PC-3 (cell line): Measurements from ENCODE around the gene LRCOL1. TPM values are rescaled to one million over a fixed set of nuclear protein-coding genes. Genes with fewer than 3 reads are reported as not detected.
"Not testable (repeated sequence)": the region's sequence is repeated elsewhere in the genome, so short reads cannot be mapped to it uniquely, and the experiment has no call there.

Experiments used
- ATAC-seq: fragments of 200-7000 bp; cut with Tn5 transposase; 2 replicates; pipeline ENCODE4 v1.9.1; 2020; ENCODE audit warnings: mild to moderate bottlenecking, moderate library complexity
- BruUV-seq: library from RNA; stranded (reverse); fragments of 400-500 nt; replicated peaks from 2 replicates; lab custom pipeline; 2021; lab: Mats Ljungman, UMichigan
- CTCF ChIA-PET: fragments of 300-600 bp; sonication (Branson Sonifier 250); formaldehyde crosslinking; loops from one replicate; lab custom pipeline; 2022; ENCODE audit warnings: antibody characterized with exemption; lab: Charles Lee
- POLR2A ChIA-PET: fragments of 300-600 bp; sonication (Branson Sonifier 250); formaldehyde crosslinking; loops from one replicate; lab custom pipeline; 2022; ENCODE audit warnings: antibody characterized with exemption; ENCODE audit not compliant: unreplicated experiment; lab: Charles Lee
- DNase-seq: peaks from one replicate; pipeline ENCODE4 v3.0.0-alpha.2; 2015
- H2AFZ ChIP-seq: fragments of 300-600 bp; sonication (generic); 2 replicates; pipeline ENCODE4 v1.6.0; 2016; ENCODE audit warnings: antibody characterized with exemption, low read length
- H3F3A ChIP-seq: fragments of 300-600 bp; sonication (generic); one replicate; pipeline ENCODE4 v1.6.0; 2017; ENCODE audit warnings: antibody characterized with exemption, low read length, control low read depth, mild to moderate bottlenecking; ENCODE audit not compliant: unreplicated experiment
- H3K27ac ChIP-seq: fragments of 300-600 bp; sonication (generic); 2 replicates; pipeline ENCODE4 v1.5.1; 2016; ENCODE audit warnings: mild to moderate bottlenecking, low read length
- H3K27me3 ChIP-seq: fragments of 300-600 bp; sonication (generic); 2 replicates; pipeline ENCODE4 v1.6.1; 2016; ENCODE audit warnings: low read length, mixed read lengths
- H3K36me3 ChIP-seq: fragments of 300-600 bp; sonication (generic); 2 replicates; pipeline ENCODE4 v1.6.1; 2016; ENCODE audit warnings: low read depth, mixed run types, low read length, mixed read lengths
- H3K4me1 ChIP-seq: fragments of 300-600 bp; sonication (generic); 2 replicates; pipeline ENCODE4 v1.5.1; 2016; ENCODE audit warnings: low read length; ENCODE audit not compliant: insufficient read depth
- H3K4me2 ChIP-seq: fragments of 300-600 bp; sonication (generic); 2 replicates; pipeline ENCODE4 v1.6.0; 2016; ENCODE audit warnings: low read length
- H3K4me3 ChIP-seq: fragments of 300-600 bp; sonication (generic); 2 replicates; pipeline ENCODE4 v1.5.1; 2016; ENCODE audit warnings: mild to moderate bottlenecking, low read length, mixed read lengths
- H3K79me2 ChIP-seq: fragments of 300-600 bp; sonication (generic); 2 replicates; pipeline ENCODE4 v1.6.1; 2017; ENCODE audit warnings: low read length, mixed read lengths
- H3K9ac ChIP-seq: fragments of 300-600 bp; sonication (generic); 2 replicates; pipeline ENCODE4 v1.6.0; 2016; ENCODE audit warnings: mild to moderate bottlenecking, low read length
- H3K9me2 ChIP-seq: fragments of 300-600 bp; sonication (generic); replicated peaks from 2 replicates; pipeline ENCODE4 v1.6.1; 2016; ENCODE audit warnings: mixed run types, low read length, mixed read lengths
- H3K9me3 ChIP-seq: fragments of 300-600 bp; sonication (generic); 2 replicates; pipeline ENCODE4 v1.6.1; 2016; ENCODE audit warnings: low read length, mixed read lengths
- H4K20me1 ChIP-seq: fragments of 300-600 bp; sonication (generic); 2 replicates; pipeline ENCODE4 v1.6.1; 2016; ENCODE audit warnings: low read length, mixed read lengths
- CTCF ChIP-seq: fragments of 300-600 bp; sonication (generic); conservative IDR thresholded peaks from 2 replicates; pipeline ENCODE4 v1.5.1; 2017; ENCODE audit warnings: antibody characterized with exemption, low read depth, mild to moderate bottlenecking, low read length
- EZH2 ChIP-seq: fragments of 300-600 bp; sonication (generic); IDR thresholded peaks from one replicate; pipeline ENCODE4 v1.6.1; 2017; ENCODE audit warnings: antibody characterized with exemption, mild to moderate bottlenecking, low read length; ENCODE audit not compliant: unreplicated experiment
- EZH2phosphoT487 ChIP-seq: fragments of 300-600 bp; sonication (generic); IDR thresholded peaks from 2 replicates; pipeline ENCODE4 v1.6.1; 2018; ENCODE audit warnings: mild to moderate bottlenecking, antibody characterized with exemption, low read length, borderline replicate concordance
- intact Hi-C: fragments of 100-400 bp; cut with micrococcal nuclease; formaldehyde crosslinking; loops from 2 replicates; pipeline ENCODE4 v1.9.0; 2023
- total RNA-seq: library from RNA; depleted of rRNA; stranded (reverse); fragments of >200 nt; gene quantifications from 2 replicates; pipeline ENCODE4 v1.2.3, GENCODE V29; 2014

Gene LRCOL1
- total RNA-seq, 1 experiment from 2014 or later = not detected

GRCh38 chr12:132601171-132601883 is 9.1 kb downstream of the LRCOL1 start:
- CTCF ChIA-PET = interaction anchor here (1.1 kb wide), 1 partner anchor 14 kb away, joined by 4 read pairs; no protein-coding TSS in a partner anchor
- Histone ChIP-seq H3K4me2 (no peak overlapping the region), H3K79me2 (no peaks in the 10 kb centered on the region), H3K4me3 (no peak overlapping the region), H4K20me1 (no peaks in the 10 kb centered on the region), H3K36me3 (no peaks in the 10 kb centered on the region), H3K9me2 (no peaks in the 10 kb centered on the region), H2AFZ (peak overlapping the region; percentile 81; the same call in 1 of the 2 replicates), H3K4me1 (peaks cover 13% of the 10 kb centered on the region), H3K27me3 (peaks cover 23% of the 10 kb centered on the region), H3F3A (no peaks in the 10 kb centered on the region), H3K27ac (no peak overlapping the region), H3K9me3 (no peaks in the 10 kb centered on the region), H3K9ac (no peak overlapping the region)
- intact Hi-C loops = no loop called here
- ATAC-seq = no peak
- TF ChIP-seq CTCF (no peak), EZH2phosphoT487 (no peak), EZH2 (no peak)
- BruUV-seq = no TSS peak
- DNase-seq = no peak
- POLR2A ChIA-PET = no interaction called here

- TF ChIP-seq CTCF (peak; percentile 93), EZH2phosphoT487 (no peak)
- peaks cover 23% of the 10 kb centered on the region for H3K27me3 ChIP-seq
- peak; percentile 76 for DNase-seq
- peaks cover 13% of the 10 kb centered on the region for H3K4me1 ChIP-seq
- H3K9me3 ChIP-seq = no peaks in the 10 kb centered on the region
- peak; percentile 76 for ATAC-seq
- H3K9me2 ChIP-seq = no peaks in the 10 kb centered on the region
- peak overlapping the region; percentile 83 for H3K4me2 ChIP-seq
- ChIA-PET POLR2A (no interaction called here), CTCF (interaction anchor here (0.6 to 1.1 kb wide), 3 partner anchors 15 to 38 kb away, joined by 4 to 6 read pairs (median 4); no protein-coding TSS in a partner anchor)
- peak overlapping the region; percentile 19 for H3K9ac ChIP-seq
- no peak overlapping the region for H3K27ac ChIP-seq
- H3F3A ChIP-seq = no peaks in the 10 kb centered on the region
- peak overlapping the region; percentile 81 for H2AFZ ChIP-seq
- no peaks in the 10 kb centered on the region for H3K79me2 ChIP-seq
- no peaks in the 10 kb centered on the region for H4K20me1 ChIP-seq
- no peaks in the 10 kb centered on the region for H3K36me3 ChIP-seq
- H3K4me3 ChIP-seq = peak overlapping the region; percentile 58
- BruUV-seq = no TSS peak
- intact Hi-C loops = loop anchor here (1.0 kb wide), 2 partner anchors 15 to 38 kb away; no protein-coding TSS in a partner anchor
These were observed 10.0 kb downstream of the LRCOL1 start for GRCh38 chr12:132600048-132601032.

DNA sequence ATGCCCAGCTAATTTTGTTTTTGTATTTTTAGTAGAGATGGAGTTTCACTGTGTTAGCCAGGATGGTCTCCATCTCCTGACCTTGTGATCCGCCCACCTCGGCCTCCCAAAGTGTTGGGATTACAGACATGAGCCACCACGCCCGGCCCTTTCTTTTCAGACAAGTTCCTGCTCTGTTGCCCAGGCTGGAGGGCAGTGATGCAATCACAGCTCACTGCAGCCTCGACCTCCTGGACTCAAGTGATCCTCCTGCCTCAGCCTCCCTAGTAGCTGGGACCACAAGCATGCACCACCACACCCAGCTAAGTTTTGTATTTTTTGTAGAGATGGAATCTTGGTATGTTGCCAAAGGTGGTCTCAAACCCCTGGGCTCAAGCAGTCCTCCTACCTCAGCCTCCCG is 10.9 kb downstream of the LRCOL1 start:
- BruUV-seq = not testable (repeated sequence)
- CTCF ChIA-PET = interaction anchor here (0.7 kb wide), 1 partner anchor 15 kb away, joined by 6 read pairs; no protein-coding TSS in a partner anchor

More for the DNA sequence above, 10.9 kb downstream of the LRCOL1 start:
- H3K79me2 ChIP-seq, H3K9me2 ChIP-seq, H3K9me3 ChIP-seq, H3F3A ChIP-seq, H4K20me1 ChIP-seq, H3K27ac ChIP-seq, H3K36me3 ChIP-seq, ATAC-seq, DNase-seq, H3K9ac ChIP-seq: not testable (repeated sequence)
- Histone ChIP-seq H3K4me1 (peaks cover 13% of the 10 kb centered on the region), H3K4me3 (peak overlapping the region; percentile 58), H2AFZ (peak overlapping the region; percentile 81; the same call in 1 of the 2 replicates), H3K27me3 (peaks cover 19% of the 10 kb centered on the region), H3K4me2 (peak overlapping the region; percentile 83)
- intact Hi-C loops = loop anchor here (10.0 kb wide), 1 partner anchor 75 kb away; no protein-coding TSS in a partner anchor
- POLR2A ChIA-PET = interaction anchor here (0.6 kb wide), 1 partner anchor 462 kb away, joined by 5 read pairs; no protein-coding TSS in a partner anchor
